IMR-90 (cell line): ENCODE results near the gene SPATA12. TPM values are rescaled to one million over a fixed set of nuclear protein-coding genes. Genes with fewer than 3 reads are reported as not detected.

ENCODE experiments used
- ATAC-seq: fragments of 200-7000 bp; cut with Tn5 transposase; 2 replicates; pipeline ENCODE4 v1.9.1; 2020; ENCODE audit warnings: low read depth, mild to moderate bottlenecking, moderate library complexity
- BruUV-seq: library from RNA; stranded (reverse); fragments of 400-500 nt; replicated peaks from 2 replicates; lab custom pipeline; 2021; lab: Mats Ljungman, UMichigan
- CTCF ChIA-PET: fragments of 300-600 bp; formaldehyde crosslinking; extraction: SDS; loops from one replicate; lab custom pipeline; 2021; ENCODE audit warnings: antibody characterized with exemption; lab: Yijun Ruan, JAX
- POLR2A ChIA-PET: fragments of 300-600 bp; sonication (Branson Sonifier 250); formaldehyde crosslinking; loops from one replicate; lab custom pipeline; 2022; ENCODE audit warnings: antibody characterized with exemption; ENCODE audit not compliant: unreplicated experiment; lab: Charles Lee
- DNase-seq: peaks from one replicate; pipeline ENCODE4 v3.0.0; 2013
- H2AFZ ChIP-seq: replicated peaks from 2 replicates; pipeline ENCODE3; 2013; ENCODE audit warnings: low read length, mild to moderate bottlenecking; ENCODE audit not compliant: poor library complexity
- H2AK5ac ChIP-seq: 2 replicates; pipeline ENCODE4 v1.6.1; 2013; ENCODE audit warnings: low read depth, low read length, inconsistent platforms
- H2AK9ac ChIP-seq: replicated peaks from 2 replicates; pipeline ENCODE3; 2013; ENCODE audit warnings: mild to moderate bottlenecking, low read depth, low read length, moderate library complexity; ENCODE audit not compliant: poor library complexity
- H2BK120ac ChIP-seq: 2 replicates; pipeline ENCODE4 v1.6.1; 2013; ENCODE audit warnings: low read depth, low read length, inconsistent platforms
- H2BK15ac ChIP-seq: 3 replicates; pipeline ENCODE4 v1.6.1; 2013; ENCODE audit warnings: low read depth, low read length, inconsistent platforms
- H2BK20ac ChIP-seq: 2 replicates; pipeline ENCODE4 v1.6.1; 2013; ENCODE audit warnings: low read depth, mild to moderate bottlenecking, inconsistent platforms, low read length, moderate library complexity
- H2BK5ac ChIP-seq: 2 replicates; pipeline ENCODE4 v1.6.1; 2013; ENCODE audit warnings: mild to moderate bottlenecking, low read depth, low read length, inconsistent platforms; ENCODE audit not compliant: poor library complexity, severe bottlenecking
- H3K14ac ChIP-seq: replicated peaks from 2 replicates; pipeline ENCODE4 v1.6.1; 2013; ENCODE audit warnings: low read depth, low read length, inconsistent platforms
- H3K18ac ChIP-seq: 2 replicates; pipeline ENCODE4 v1.6.1; 2013; ENCODE audit warnings: low read depth, low read length, control low read depth
- H3K23ac ChIP-seq: 2 replicates; pipeline ENCODE4 v1.6.1; 2013; ENCODE audit warnings: low read depth, low read length, inconsistent platforms
- H3K27ac ChIP-seq: 2 replicates; pipeline ENCODE4 v1.5.1; 2013; ENCODE audit warnings: mild to moderate bottlenecking, control low read depth, low read length; ENCODE audit not compliant: insufficient read depth
- H3K27me3 ChIP-seq: 2 replicates; pipeline ENCODE4 v1.6.1; 2013; ENCODE audit warnings: low read length; ENCODE audit not compliant: control insufficient read depth, insufficient read depth
- H3K36me3 ChIP-seq: 2 replicates; pipeline ENCODE4 v1.6.1; 2013; ENCODE audit warnings: low read length, mixed read lengths; ENCODE audit not compliant: control insufficient read depth, insufficient read depth
- H3K4ac ChIP-seq: 2 replicates; pipeline ENCODE4 v1.6.1; 2013; ENCODE audit warnings: low read depth, low read length, inconsistent platforms
- H3K4me1 ChIP-seq: 2 replicates; pipeline ENCODE4 v1.6.1; 2013; ENCODE audit warnings: low read length, mixed read lengths; ENCODE audit not compliant: control insufficient read depth, insufficient read depth
- H3K4me2 ChIP-seq: 2 replicates; pipeline ENCODE4 v1.6.1; 2013; ENCODE audit warnings: low read depth, mild to moderate bottlenecking, control low read depth, low read length, moderate library complexity
- H3K4me3 ChIP-seq: 2 replicates; pipeline ENCODE4 v1.5.1; 2013; ENCODE audit warnings: low read depth, mild to moderate bottlenecking, control low read depth, low read length, moderate library complexity; ENCODE audit not compliant: insufficient read depth
- H3K56ac ChIP-seq: 2 replicates; pipeline ENCODE4 v1.6.1; 2013; ENCODE audit warnings: low read length, inconsistent platforms; ENCODE audit not compliant: insufficient read depth; ENCODE audit errors: extremely low read depth
- H3K79me1 ChIP-seq, 2 experiments: 2 replicates each; pipeline ENCODE4 v1.6.1; 2013; ENCODE audit warnings: low read length in 2 of 2, inconsistent platforms in 1 of 2, low read depth in 1 of 2
- H3K9ac ChIP-seq: 2 replicates; pipeline ENCODE4 v1.6.1; 2013; ENCODE audit warnings: low read depth, low read length, control low read depth
- H3K9me1 ChIP-seq: 2 replicates; pipeline ENCODE4 v1.6.1; 2013; ENCODE audit warnings: low read length, inconsistent platforms; ENCODE audit not compliant: insufficient read depth
- H3K9me3 ChIP-seq: 2 replicates; pipeline ENCODE4 v1.6.1; 2013; ENCODE audit warnings: low read length; ENCODE audit not compliant: control insufficient read depth, insufficient read depth
- H4K20me1 ChIP-seq: 2 replicates; pipeline ENCODE4 v1.6.1; 2013; ENCODE audit warnings: low read length, inconsistent platforms; ENCODE audit not compliant: insufficient read depth
- H4K5ac ChIP-seq: 2 replicates; pipeline ENCODE4 v1.6.1; 2013; ENCODE audit warnings: mild to moderate bottlenecking, low read depth, low read length, control low read depth
- H4K8ac ChIP-seq, 2 experiments: 2 replicates each; pipeline ENCODE4 v1.6.1; 2013; ENCODE audit warnings: low read depth in 2 of 2, low read length in 2 of 2, control low read depth in 1 of 2, inconsistent platforms in 1 of 2
- H4K91ac ChIP-seq: 2 replicates; pipeline ENCODE4 v1.6.1; 2013; ENCODE audit warnings: low read depth, low read length, inconsistent platforms; ENCODE audit not compliant: insufficient read depth
- BHLHE40 ChIP-seq: fragments of 150-350 bp; IDR thresholded peaks from 2 replicates; pipeline ENCODE4 v1.6.1; 2016; ENCODE audit warnings: mild to moderate bottlenecking, low read depth, low read length
- CEBPB ChIP-seq: IDR thresholded peaks from 2 replicates; pipeline ENCODE4 v1.6.1; 2012; ENCODE audit warnings: low read depth, low read length, improper control_type of control experiment
- CHD1 ChIP-seq: IDR thresholded peaks from 2 replicates; pipeline ENCODE4 v1.6.1; 2012; ENCODE audit warnings: low read depth, low read length, improper control_type of control experiment
- CTCF ChIP-seq: conservative IDR thresholded peaks from 2 replicates; pipeline ENCODE4 v1.5.1; 2012; ENCODE audit warnings: mild to moderate bottlenecking, low read depth, low read length, improper control_type of control experiment
- FOS ChIP-seq: fragments of 150-350 bp; IDR thresholded peaks from 2 replicates; pipeline ENCODE4 v1.6.1; 2016; ENCODE audit warnings: low read depth, low read length
- MAFK ChIP-seq: IDR thresholded peaks from 2 replicates; pipeline ENCODE4 v1.6.1; 2012; ENCODE audit warnings: low read depth, low read length, improper control_type of control experiment
- MAZ ChIP-seq: IDR thresholded peaks from 2 replicates; pipeline ENCODE4 v1.6.1; 2012; ENCODE audit warnings: low read depth, mild to moderate bottlenecking, low read length, improper control_type of control experiment, moderate library complexity, borderline replicate concordance
- MXI1 ChIP-seq: IDR thresholded peaks from 2 replicates; pipeline ENCODE4 v1.6.1; 2012; ENCODE audit warnings: low read depth, mild to moderate bottlenecking, low read length, moderate library complexity, borderline replicate concordance
- NFE2L2 ChIP-seq: fragments of 150-350 bp; IDR thresholded peaks from 2 replicates; pipeline ENCODE4 v1.6.1; 2016; ENCODE audit warnings: low read depth, mild to moderate bottlenecking, low read length
- POLR2A ChIP-seq: IDR thresholded peaks from 2 replicates; pipeline ENCODE4 v1.6.1; 2012; ENCODE audit warnings: mild to moderate bottlenecking, low read depth, low read length
- RAD21 ChIP-seq: IDR thresholded peaks from 2 replicates; pipeline ENCODE4 v1.6.1; 2012; ENCODE audit warnings: low read length, improper control_type of control experiment
- RCOR1 ChIP-seq: IDR thresholded peaks from 2 replicates; pipeline ENCODE4 v1.6.1; 2012; ENCODE audit warnings: mild to moderate bottlenecking, low read length, improper control_type of control experiment; ENCODE audit not compliant: insufficient replicate concordance
- RFX5 ChIP-seq: IDR thresholded peaks from 2 replicates; pipeline ENCODE4 v1.8.0; 2012; ENCODE audit warnings: low read depth, mild to moderate bottlenecking, low read length, moderate library complexity
- SMC3 ChIP-seq: fragments of 150-350 bp; IDR thresholded peaks from 2 replicates; pipeline ENCODE4 v1.6.1; 2016; ENCODE audit warnings: low read depth, mild to moderate bottlenecking, antibody characterized with exemption, low read length, moderate library complexity
- USF2 ChIP-seq: fragments of 150-350 bp; IDR thresholded peaks from 2 replicates; pipeline ENCODE4 v1.6.1; 2017; ENCODE audit warnings: mild to moderate bottlenecking, antibody characterized with exemption, low read length, low read depth
- WGBS, 2 experiments: methylation state at CpG; one replicate each; pipeline versions ENCODE4 v1.1.5 to v1.1.7; 2013; ENCODE audit warnings: missing lambda C conversion rate in 2 of 2; ENCODE audit not compliant: insufficient read length in 1 of 2; ENCODE audit errors: extremely low coverage in 2 of 2; 5-methylcytosine and 5-hydroxymethylcytosine counted together
- dilution Hi-C: fragments of 300-500 bp; cut with HindIII; formaldehyde crosslinking; loops from one replicate; pipeline ENCODE4 v1.14.3; 2018; ENCODE audit warnings: low sequenced_read_pairs; ENCODE audit not compliant: unreplicated experiment
- in situ Hi-C: fragments of 300-500 bp; cut with MboI; formaldehyde crosslinking; loops from 3 replicates; pipeline ENCODE4 v1.14.3; 2019; ENCODE audit warnings: low sequenced_read_pairs, inconsistent platforms, mixed read lengths
- intact Hi-C: fragments of 100-400 bp; cut with micrococcal nuclease; formaldehyde crosslinking; loops from 2 replicates; pipeline ENCODE4 v1.10.0; 2022
- polyA plus RNA-seq, 3 experiments: library from polyadenylated mRNA; depleted of rRNA; stranded (reverse); fragments of >200 nt; gene quantifications; 2 replicates each; pipeline ENCODE4 v1.2.3, GENCODE V29; 2012; ENCODE audit warnings: low replicate concordance in 1 of 3
- total RNA-seq: library from RNA; depleted of rRNA; stranded (reverse); fragments of >200 nt; gene quantifications from 2 replicates; pipeline ENCODE4 v1.2.3, GENCODE V29; 2012
- TF ChIP-seq, protein P1 (sequence below): fragments of 150-350 bp; IDR thresholded peaks from 2 replicates; pipeline ENCODE4 v1.6.1; 2016; ENCODE audit warnings: low read depth, mild to moderate bottlenecking, low read length, moderate library complexity, borderline replicate concordance

Gene SPATA12
- total and polyA plus RNA-seq, 2 of the 4 experiments (the other 2 are of a cell fraction) = under 0.01 TPM; not detected in 1

DNA sequence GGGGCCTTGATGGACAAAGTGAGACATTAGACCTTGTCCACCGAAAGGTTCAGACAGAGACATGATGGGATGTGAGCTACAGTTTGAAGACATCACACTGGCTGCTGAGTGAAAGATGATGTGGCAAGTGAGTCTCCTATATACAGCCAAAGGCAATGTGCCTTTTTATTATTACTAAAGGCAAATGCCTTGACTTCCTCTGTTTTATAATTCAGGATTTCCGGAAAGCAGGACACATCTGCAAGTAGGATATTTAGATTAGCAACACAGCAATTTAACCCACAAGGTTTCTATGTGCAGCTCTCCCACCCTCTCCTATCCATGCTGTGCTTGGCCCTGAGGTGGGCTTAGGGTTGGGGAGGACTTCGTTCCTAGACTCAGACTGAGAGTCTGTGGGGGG lies 20.7 kb downstream of the SPATA12 start:
- TF ChIP-seq RCOR1 = no peak
- TF ChIP-seq SMC3 = no peak
- TF ChIP-seq RFX5 = no peak
- TF ChIP-seq NFE2L2 = no peak
- TF ChIP-seq MXI1 = no peak
- TF ChIP-seq CHD1 = no peak
- TF ChIP-seq POLR2A = no peak
- TF ChIP-seq, protein P1, sequence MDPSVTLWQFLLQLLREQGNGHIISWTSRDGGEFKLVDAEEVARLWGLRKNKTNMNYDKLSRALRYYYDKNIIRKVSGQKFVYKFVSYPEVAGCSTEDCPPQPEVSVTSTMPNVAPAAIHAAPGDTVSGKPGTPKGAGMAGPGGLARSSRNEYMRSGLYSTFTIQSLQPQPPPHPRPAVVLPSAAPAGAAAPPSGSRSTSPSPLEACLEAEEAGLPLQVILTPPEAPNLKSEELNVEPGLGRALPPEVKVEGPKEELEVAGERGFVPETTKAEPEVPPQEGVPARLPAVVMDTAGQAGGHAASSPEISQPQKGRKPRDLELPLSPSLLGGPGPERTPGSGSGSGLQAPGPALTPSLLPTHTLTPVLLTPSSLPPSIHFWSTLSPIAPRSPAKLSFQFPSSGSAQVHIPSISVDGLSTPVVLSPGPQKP = no peak
- TF ChIP-seq BHLHE40 = no peak
- no peak for TF ChIP-seq CEBPB
- no peak for TF ChIP-seq MAZ
- no peak for TF ChIP-seq USF2
- TF ChIP-seq FOS = no peak
- TF ChIP-seq RAD21 = no peak
- TF ChIP-seq MAFK = no peak
- TF ChIP-seq CTCF = no peak

More for the DNA sequence above, 20.7 kb downstream of the SPATA12 start:
- peaks cover 27% of the 10 kb centered on the region for H3K27me3 ChIP-seq
- no peaks in the 10 kb centered on the region for H3K36me3 ChIP-seq
- in situ Hi-C loops = no loop called here
- H3K4me1 ChIP-seq = no peaks in the 10 kb centered on the region; the same call in 1 of the 2 replicates
- no peak overlapping the region for H3K4me2 ChIP-seq
- no peaks in the 10 kb centered on the region for H3K9me3 ChIP-seq
- no peak overlapping the region for H3K18ac ChIP-seq
- no peak overlapping the region for H4K91ac ChIP-seq
- H4K8ac ChIP-seq = no peak overlapping the region
- H4K20me1 ChIP-seq = no peaks in the 10 kb centered on the region
- dilution Hi-C loops = no loop called here
- no peak overlapping the region for H2AK5ac ChIP-seq
- H2BK5ac ChIP-seq = no peak overlapping the region
- H3K23ac ChIP-seq = no peak overlapping the region
- H2AFZ ChIP-seq = no peak overlapping the region
- no peak overlapping the region for H2BK15ac ChIP-seq
- no peak overlapping the region for H3K4me3 ChIP-seq
- no peak overlapping the region for H2BK20ac ChIP-seq
- ATAC-seq (no peak), DNase-seq (no peak)
- intact Hi-C loops = no loop called here
- H2BK120ac ChIP-seq = no peak overlapping the region
- H4K5ac ChIP-seq = no peak overlapping the region
- CTCF ChIA-PET = no interaction called here
- no peak overlapping the region for H3K14ac ChIP-seq
- no CpG with 5 or more reads among the region's 3 CpGs for WGBS, 2 experiments
- no peak overlapping the region for H3K56ac ChIP-seq
- no peaks in the 10 kb centered on the region for H3K79me1 ChIP-seq
- no peak overlapping the region for H2AK9ac ChIP-seq
- no TSS peak for BruUV-seq
- H3K4ac ChIP-seq = no peak overlapping the region
- H3K27ac ChIP-seq = no peak overlapping the region
- no peak overlapping the region for H3K9ac ChIP-seq
- 0 out of 2 replicates have a peak, but pooled peaks cover 4% of the 10 kb centered on the region for H3K9me1 ChIP-seq
- POLR2A ChIA-PET = no interaction called here
